TTC549 (cell line): ENCODE results near the gene SERTAD2.

Experiments used
- FAIRE-seq: peaks from 2 replicates; lab custom pipeline; 2012; peaks lifted over from hg19 to GRCh38; lab: Jason Lieb, UNC

Gene SERTAD2

GRCh38 chr2:64607381-64608304 lies 46.1 kb downstream of the SERTAD2 start:
- FAIRE-seq: no peak

DNA sequence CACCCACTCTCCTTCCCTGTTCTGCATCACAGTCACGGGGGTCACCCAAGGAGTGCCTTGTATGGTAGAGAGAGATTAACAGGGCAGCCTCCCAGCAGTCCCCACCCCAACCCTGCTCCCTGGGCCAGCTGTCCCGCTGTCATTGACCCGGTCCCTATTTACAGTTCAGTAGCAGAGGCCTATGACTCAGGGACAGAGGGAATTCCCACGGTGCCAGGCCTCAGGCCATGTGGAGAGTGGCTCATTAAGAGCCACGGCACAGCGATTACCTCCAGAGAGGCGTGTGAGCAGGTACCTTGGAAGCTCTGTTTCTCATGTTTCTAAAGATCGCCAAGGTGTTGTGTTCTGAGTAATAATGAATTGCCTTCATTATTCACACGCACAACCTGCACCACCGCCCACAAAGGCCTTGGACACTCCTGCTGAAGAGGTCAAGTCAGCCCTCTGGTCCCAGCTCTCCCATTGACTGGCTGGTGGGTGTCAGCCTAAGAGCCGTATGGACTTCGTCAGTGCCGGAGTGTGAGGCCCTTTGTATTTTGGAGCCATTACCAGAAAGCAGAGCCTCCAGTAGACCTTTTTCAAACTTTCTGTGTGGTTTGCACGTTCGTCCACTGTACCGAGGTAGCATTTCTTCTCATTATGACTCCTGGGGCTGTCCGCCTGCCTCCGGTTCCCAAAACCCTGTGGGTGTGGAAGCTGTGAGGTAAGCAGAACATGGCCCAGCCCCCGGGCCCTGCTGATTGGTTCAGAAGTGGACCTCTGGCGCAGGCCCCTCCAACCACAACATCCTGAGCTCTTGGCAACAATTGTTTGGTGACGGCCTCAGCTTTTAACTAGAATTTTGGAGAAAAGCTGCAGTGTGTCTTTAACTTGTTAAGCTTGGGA lies 47.0 kb downstream of the SERTAD2 start:
- FAIRE-seq: no peak

DNA sequence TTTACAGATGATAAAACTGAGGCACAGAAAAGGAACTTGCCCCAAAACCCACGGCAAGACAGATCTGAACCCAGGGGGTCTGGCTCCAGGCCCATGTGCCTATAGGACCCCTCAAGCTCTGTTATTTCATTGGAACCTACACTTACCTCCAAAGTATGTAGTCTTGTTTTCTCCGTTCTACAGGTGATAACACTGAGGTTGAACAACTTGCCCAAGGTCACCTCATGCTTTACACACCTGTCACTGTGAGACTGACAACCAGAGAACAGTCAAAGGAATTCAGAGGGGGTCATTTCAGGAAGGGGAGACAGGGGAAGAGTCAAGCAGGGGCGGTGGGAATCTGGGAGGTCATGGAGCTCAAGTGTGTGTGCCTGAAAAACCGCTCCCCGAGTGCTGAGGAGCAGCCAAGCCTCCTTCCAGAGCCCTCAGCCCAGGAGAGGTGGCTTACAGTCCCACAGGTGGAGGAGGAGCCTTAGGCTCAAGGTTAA lies 47.7 kb downstream of the SERTAD2 start:
- no peak for FAIRE-seq

DNA sequence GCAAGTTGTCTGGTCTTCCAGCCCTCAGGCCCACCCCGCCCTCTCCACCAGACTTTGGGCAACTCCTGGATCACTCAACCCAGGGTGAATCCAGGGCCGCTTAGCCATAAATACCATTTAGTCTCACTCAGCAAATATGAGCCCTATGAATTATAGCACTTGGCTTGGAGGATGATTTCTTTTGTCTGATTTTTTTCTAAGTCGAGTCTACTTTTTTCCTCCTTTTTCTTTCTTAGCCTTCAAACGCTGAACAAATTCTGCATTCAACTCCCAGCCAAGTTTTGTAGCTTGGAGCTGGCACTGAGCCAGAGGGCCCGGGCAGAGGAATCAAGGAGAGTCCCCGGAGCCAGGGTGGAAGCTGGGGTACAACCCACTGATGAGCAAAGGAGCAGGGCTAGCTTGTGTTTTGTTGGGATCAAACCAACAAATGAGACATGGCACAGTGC lies 48.7 kb downstream of the SERTAD2 start:
- no peak for FAIRE-seq

- no peak for FAIRE-seq
Observed at GRCh38 chr2:64604155-64604554, 49.6 kb downstream of the SERTAD2 start.

DNA sequence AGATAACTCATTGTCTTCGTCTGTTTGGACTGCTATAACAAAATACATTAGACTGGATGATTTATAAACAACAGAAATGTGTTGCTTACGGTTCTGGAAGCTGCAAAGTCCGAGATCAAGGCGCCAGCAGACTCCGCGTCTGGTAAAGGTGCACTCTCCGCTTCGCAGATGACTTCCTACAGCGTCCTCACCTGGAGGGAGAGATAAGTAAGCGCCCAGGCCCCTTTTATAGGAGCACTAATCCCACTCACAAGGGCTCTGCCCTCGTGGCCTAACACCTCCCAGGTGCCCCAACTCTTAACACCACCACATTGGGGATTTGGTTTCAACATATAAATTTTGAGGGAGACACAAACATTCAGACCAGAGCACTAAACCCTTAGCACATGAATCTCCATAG lies 51.3 kb downstream of the SERTAD2 start:
- no peak for FAIRE-seq

DNA sequence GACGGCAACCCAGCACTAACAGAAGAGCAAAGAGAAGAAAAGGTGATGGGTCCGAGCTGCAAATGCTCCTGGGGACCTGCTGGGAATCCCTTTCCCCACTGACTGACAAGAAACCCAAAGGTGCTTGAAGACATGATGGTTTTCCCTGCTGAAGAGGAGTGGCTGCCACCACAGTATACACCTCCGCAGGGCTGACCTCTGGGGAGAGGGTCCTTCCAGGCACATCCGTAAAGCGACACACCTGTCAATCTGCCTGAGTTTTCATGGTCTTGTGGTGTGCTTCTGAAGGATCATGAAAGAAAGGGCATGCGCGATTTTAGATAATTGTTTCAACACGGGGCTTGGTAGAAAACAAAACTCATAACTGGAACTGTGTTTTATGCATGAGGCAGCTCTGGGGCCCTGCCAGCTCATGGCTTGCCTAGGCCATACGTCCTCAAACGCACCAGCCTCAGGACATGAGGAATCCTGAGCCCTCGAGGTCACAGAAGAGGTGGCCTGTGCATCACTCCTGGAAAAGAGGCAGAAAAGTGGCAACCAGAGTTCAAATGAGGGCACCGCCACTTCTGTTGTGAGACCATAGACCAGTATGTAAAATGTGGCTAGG lies 51.8 kb downstream of the SERTAD2 start:
- FAIRE-seq: no peak

DNA sequence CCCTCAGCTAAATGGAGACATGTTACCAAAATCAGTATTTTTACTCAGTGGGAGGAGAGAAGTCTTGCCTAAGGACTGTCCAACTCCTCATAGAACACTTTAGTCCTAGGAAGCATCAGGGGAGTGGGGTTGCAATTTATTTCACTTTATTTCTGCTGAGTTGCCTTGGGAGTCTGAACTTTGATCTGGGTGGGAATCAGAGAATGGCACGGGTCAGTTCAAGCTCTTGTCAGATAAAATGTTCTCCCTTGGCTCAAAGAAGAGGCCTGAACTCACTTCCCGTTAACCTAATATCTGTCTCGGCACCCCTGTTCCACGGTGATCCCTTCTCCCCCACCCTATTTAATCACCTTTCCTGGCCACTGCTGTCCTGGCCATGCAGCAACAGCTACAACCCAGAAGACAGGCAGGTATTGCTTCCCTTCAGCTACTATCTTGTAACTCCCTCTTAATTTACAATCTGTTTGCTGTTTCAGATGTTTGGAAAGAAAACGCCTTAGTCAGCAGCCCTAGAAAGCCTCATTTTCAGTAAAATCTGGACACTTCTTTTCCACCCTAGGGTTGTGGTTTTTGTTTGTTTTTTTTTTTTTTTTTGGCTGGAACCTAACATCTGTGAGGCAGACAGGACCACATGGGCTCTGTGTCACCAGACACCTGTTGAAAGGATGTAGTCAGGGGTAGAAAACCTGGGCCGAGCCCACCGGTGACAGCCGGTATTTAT lies 52.5 kb downstream of the SERTAD2 start:
- FAIRE-seq: no peak

DNA sequence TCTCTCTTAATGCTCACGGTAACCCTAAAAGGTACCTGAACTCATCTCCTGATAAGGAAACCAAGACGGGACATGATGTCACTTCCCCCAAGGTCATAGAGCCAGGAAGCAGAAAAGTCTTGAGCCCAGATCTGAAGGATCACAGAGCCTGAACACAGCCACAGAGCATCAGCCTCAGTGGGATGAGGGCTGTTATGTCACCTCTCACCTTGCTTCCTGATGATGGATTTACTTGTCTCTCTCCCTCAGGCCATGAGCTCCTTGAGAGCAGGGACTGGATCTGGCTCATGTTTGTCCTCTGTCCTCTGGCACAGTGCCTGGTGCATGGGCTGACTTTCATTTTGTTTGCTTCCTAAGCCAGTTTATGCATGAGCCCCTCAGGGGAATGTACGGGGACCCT lies 54.2 kb downstream of the SERTAD2 start:
- FAIRE-seq: no peak

GRCh38 chr2:64598226-64598625 lies 55.5 kb downstream of the SERTAD2 start:
- FAIRE-seq: no peak

GRCh38 chr2:64595397-64596176 lies 58.1 kb downstream of the SERTAD2 start:
- peak; percentile 49 for FAIRE-seq

GRCh38 chr2:64594226-64594989 lies 59.3 kb downstream of the SERTAD2 start:
- no peak for FAIRE-seq

GRCh38 chr2:64593035-64593655 lies 60.6 kb downstream of the SERTAD2 start:
- FAIRE-seq: no peak

- no peak for FAIRE-seq
Observed at GRCh38 chr2:64591188-64591587, 62.5 kb downstream of the SERTAD2 start.

DNA sequence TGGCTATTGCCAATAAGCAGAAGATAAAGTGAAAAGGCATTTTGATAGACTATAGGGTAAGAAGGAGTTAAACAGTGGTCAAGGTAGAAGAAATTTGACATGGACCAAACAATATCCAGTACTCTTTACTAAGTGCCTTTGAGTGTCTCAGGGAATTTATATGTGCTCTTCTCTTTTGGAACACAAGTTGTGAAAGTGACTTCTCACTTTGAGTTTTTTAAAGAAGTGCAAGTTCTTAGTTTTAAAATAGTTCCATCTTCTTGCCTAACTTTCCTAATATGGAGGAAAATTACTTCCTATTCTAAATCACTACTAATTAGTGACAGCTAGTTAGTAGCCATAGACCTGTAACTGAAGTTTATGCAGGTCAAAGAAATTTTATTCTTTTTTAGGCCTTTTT lies 66.2 kb downstream of the SERTAD2 start:
- no peak for FAIRE-seq

- FAIRE-seq: peak; percentile 99
Observed at GRCh38 chr2:64586883-64587481, 66.7 kb downstream of the SERTAD2 start.

DNA sequence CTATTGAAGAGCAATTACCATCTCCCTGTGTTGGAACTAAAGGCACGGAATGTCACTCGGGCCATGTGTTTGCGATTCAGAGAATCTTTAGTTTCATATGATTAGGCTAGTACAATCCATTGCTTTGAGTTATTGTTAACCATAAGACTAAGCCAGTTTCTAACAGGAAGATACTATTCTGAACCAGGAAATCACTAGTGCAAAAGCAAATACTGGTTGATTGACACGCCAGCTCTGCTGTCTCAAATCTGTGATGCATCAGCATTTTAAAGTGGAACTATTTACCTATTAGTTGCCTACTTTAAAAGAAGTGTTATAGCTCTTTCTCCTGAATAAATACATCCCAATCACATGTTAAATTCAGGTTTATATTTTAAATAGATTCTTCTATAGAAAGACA lies 67.7 kb downstream of the SERTAD2 start:
- FAIRE-seq: no peak

DNA sequence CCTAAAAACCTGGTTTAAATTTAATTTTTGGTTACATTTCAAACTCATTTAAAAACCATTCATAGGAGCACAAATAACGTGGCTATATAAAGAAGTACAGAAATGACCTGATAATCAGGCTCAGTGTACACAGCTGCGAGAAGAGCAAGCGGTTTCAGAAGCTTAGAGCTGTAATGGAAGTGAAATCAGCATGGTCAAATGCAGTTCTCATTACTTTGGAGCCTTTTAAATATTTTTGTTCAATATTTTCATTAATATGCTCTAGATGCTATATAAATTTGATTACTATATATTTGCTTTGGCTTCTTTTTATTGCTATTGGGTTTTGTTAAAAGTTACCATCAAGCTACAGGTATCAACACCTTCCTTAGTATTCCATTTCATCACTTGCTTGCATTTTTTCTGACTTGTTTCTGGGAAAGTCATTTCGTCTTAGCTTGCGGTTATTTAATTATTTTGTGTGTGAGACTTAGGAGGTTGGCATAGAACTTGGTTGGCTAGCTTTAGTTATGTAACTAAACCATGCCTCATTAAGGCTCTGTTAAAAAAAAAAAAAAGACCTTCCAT lies 70.9 kb downstream of the SERTAD2 start:
- FAIRE-seq: no peak
